ENCODE measurements around the gene RASSF8.

- TF ChIP-seq CTCF (IDR thresholded peaks at IDR 0.05) (no peak), POLR2AphosphoS5 (IDR thresholded peaks at IDR 0.05) (no peak), POLR2A (IDR thresholded peaks at IDR 0.05) (no peak)
Observed at GRCh38 chr12:26022043-26022442, 63.6 kb downstream of the RASSF8 start.
